Ectodermal cell (in vitro differentiated cells): Measurements from ENCODE around the gene SMIM41.

ENCODE experiments used
- H3K27ac ChIP-seq: 2 replicates; pipeline ENCODE4 v1.7.0; 2013; ENCODE audit warnings: mild to moderate bottlenecking, low read depth, low read length; ENCODE audit not compliant: insufficient read depth, poor library complexity, severe bottlenecking
- H3K27me3 ChIP-seq: 2 replicates; pipeline ENCODE4 v1.7.0; 2013; ENCODE audit warnings: mild to moderate bottlenecking, low read length; ENCODE audit not compliant: insufficient read depth, control insufficient read depth, poor library complexity, severe bottlenecking
- H3K36me3 ChIP-seq: one replicate; pipeline ENCODE4 v1.7.0; 2013; ENCODE audit warnings: low read length; ENCODE audit not compliant: control insufficient read depth, insufficient read depth
- H3K4me1 ChIP-seq: one replicate; pipeline ENCODE4 v1.7.0; 2013; ENCODE audit warnings: low read length; ENCODE audit not compliant: control insufficient read depth, insufficient read depth
- H3K4me3 ChIP-seq: 2 replicates; pipeline ENCODE4 v1.7.0; 2013; ENCODE audit warnings: low read depth, low read length, control low read depth; ENCODE audit not compliant: insufficient read depth
- H3K9me3 ChIP-seq: 2 replicates; pipeline ENCODE4 v1.7.0; 2013; ENCODE audit warnings: mild to moderate bottlenecking, low read length, moderate library complexity; ENCODE audit not compliant: control insufficient read depth
- WGBS, 2 experiments: methylation state at CpG; one replicate each; pipeline ENCODE4 v1.1.7; 2013; ENCODE audit warnings: missing lambda C conversion rate in 2 of 2; 5-methylcytosine and 5-hydroxymethylcytosine counted together

The SMIM41 gene

DNA sequence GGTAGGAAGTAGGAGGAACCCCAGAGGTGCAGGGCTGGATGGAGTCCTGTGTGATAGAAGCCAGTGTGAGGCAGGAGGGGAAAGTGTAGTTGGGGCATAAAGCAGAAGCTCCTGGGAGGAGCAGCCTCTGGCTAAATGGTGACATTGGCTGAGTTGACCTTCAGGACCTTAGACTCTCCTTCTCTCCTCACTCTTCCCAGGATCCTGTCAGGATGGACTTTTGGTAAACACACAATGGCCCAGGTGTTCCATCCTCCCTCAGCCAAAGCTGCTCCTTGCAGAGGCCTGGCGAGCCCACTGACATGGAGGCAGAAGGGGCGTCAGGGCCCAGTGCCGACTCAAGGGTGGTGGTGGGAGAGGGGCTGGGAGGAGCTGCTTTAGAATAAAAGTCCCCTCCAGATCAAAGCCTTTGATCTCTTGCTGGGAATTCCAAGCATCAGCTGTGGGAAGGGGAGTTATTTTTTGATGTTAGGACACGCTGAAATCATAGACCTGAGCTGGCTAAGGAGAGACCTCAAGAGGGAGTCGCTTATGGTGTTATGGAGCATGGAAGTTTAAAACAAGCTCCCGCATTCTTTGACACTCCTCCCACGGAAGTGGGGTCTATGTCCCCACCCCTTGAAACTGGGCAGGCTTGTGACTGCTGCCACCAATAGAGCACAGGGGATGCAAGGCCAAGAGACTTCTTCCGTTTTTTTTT, 44.1 kb downstream of the SMIM41 start:
- no peaks in the 10 kb centered on the region for H3K36me3 ChIP-seq
- no peak overlapping the region for H3K27ac ChIP-seq
- no peak overlapping the region for H3K4me3 ChIP-seq
- WGBS, 2 experiments = 56 to 62% methylated on average over 8 of the region's 8 CpGs
- H3K27me3 ChIP-seq = no peaks in the 10 kb centered on the region
- no peaks in the 10 kb centered on the region for H3K9me3 ChIP-seq
- H3K4me1 ChIP-seq = peaks cover 22% of the 10 kb centered on the region

DNA sequence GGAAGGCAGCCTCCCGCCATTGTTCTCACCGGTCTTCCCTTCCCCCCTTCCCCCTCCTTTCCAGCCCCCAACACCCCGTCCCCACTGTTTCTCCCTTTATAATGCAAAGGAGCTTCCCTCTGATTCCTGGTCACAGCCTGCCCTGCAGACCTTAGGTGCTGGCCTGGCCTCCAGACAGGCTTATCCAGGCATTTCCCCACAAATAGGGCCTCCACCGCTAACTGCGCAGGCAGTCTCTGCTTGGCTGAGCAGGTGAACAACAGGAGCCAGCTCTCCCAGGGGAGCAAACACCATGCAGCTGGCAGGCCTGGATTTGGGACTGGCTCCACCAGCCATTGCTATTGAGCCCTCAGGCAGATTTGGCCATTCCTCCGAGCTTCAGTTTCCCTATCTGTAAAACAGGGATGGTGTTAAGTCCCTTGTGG, 46.0 kb downstream of the SMIM41 start:
- H3K27me3 ChIP-seq = no peaks in the 10 kb centered on the region
- H3K4me1 ChIP-seq = peaks cover 22% of the 10 kb centered on the region
- 8 to 14% methylated on average over 6 of the region's 6 CpGs for WGBS, 2 experiments
- no peaks in the 10 kb centered on the region for H3K36me3 ChIP-seq
- H3K4me3 ChIP-seq = peak overlapping the region; percentile 3
- no peaks in the 10 kb centered on the region for H3K9me3 ChIP-seq
- no peak overlapping the region for H3K27ac ChIP-seq

DNA sequence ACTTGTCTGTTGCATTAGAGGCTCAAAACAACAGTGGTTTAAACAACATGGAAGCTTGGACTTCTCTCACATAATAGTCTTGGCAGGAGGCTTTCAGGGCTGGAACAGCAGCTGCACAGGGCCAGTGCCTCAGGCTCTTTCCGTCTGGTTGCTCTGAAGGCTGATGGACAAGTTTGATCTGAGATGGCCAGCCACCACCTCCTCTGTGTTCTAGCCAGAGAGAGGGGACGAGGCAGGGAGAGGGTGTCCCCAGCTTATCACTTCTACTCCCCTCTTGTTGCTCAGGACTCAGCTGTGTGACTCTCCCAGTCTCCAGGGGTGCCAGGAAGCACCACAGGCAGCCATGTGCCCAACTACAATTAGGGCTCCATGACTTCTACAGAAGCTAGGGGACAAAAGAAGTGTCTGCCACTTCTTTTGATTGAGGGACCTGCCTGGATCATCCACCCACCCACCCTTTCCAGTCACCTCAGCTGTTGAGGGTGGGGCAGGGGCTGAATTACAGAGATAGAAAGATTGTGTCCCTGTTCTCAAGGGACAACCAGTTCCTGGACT, 46.6 kb downstream of the SMIM41 start:
- Histone ChIP-seq H3K36me3 (no peaks in the 10 kb centered on the region), H3K27me3 (no peaks in the 10 kb centered on the region), H3K27ac (no peak overlapping the region), H3K9me3 (no peaks in the 10 kb centered on the region), H3K4me3 (peak overlapping the region; percentile 3), H3K4me1 (peaks cover 26% of the 10 kb centered on the region)
- WGBS, 2 experiments = 80 to 88% methylated on average over 2 of the region's 2 CpGs

DNA sequence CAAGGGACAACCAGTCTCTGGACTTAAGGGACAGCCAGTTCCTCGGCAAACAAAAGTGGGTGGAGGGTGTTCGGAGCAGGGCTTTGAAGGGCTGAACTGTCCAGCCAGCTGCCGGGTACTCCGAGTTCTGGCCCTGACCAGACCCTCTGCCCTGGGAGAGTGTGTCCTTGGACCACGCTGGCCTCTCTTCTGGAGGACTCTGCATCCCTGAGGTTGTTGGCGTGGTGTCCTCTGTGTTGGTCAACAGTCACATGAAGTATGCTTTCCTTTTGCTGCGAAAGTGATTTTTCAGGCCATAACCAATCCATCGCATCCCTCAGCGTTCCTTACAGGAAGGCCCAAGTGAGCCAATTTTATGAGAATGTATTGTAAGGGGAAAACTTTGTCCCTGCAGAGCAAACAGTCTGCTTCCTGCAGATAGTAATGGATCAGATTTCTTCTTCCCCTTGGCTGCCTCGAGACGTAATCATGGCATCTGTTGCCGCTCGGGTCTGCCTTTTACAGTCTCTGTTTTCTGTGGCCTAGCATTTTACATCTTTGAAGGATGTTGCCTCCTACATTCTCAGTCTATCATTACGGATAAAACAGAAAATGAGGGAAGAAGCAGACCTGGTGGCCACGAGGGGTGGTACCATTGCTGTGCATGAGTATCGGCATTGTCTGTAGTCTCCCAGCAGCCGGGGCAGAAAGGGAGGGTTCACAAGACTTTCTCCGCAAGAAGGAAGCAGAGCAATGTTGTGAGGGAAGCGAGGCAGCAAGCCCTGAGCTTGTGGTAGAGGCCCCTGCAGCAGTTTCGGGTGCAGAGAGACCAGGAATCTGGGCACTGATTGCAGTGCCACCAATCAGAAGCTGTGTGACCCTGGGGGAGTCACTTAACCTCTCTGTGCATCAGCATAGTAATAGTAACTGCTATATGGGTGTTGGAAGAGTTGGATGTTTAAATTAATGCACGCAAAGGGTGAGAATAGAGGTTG, 47.4 kb downstream of the SMIM41 start:
- H3K4me1 ChIP-seq = peaks cover 26% of the 10 kb centered on the region
- H3K4me3 ChIP-seq = no peak overlapping the region
- no peaks in the 10 kb centered on the region for H3K36me3 ChIP-seq
- 89 to 90% methylated on average over 21 of the region's 21 CpGs for WGBS, 2 experiments
- H3K9me3 ChIP-seq = no peaks in the 10 kb centered on the region
- no peaks in the 10 kb centered on the region for H3K27me3 ChIP-seq
- H3K27ac ChIP-seq = no peak overlapping the region

DNA sequence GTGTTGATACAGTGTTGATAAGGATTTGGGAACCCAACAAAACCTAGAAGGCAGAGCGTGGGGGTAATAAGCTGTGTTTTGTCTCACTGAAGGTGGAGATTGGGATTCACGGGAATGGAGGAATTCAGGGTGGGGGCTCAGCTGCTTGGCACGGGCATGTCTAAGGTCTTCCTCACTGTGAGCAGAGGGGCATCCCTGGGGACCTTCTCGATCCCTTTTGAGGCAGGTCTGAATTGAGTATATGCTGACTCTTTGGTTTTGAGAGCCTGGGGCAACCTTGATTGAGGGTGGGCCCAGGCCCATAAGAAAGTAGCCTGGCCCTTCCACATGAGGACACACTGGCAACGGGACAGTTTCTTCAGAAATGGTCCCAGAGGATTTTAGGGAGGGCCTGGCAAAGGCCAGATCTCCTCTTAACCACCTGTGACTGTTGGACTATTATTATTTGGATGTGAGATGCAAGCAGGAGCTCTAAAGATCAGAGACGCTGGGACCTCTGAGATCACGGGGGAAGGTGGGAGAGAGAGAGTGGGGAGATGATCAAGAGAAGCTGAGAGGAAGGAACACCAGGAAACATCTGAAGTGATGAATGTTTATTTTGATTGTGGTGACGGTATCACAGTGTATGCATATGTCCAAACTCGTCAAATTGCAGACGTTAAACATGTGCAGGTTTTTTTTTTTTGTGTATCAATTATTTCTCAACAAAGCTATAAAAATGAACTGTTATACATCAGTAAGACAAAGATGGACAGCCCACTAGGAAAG, 48.4 kb downstream of the SMIM41 start:
- Histone ChIP-seq H3K4me1 (peaks cover 26% of the 10 kb centered on the region), H3K36me3 (no peaks in the 10 kb centered on the region), H3K27me3 (no peaks in the 10 kb centered on the region), H3K4me3 (no peak overlapping the region), H3K27ac (no peak overlapping the region), H3K9me3 (no peaks in the 10 kb centered on the region)
- WGBS, 2 experiments = 94% methylated on average over 10 of the region's 10 CpGs

DNA sequence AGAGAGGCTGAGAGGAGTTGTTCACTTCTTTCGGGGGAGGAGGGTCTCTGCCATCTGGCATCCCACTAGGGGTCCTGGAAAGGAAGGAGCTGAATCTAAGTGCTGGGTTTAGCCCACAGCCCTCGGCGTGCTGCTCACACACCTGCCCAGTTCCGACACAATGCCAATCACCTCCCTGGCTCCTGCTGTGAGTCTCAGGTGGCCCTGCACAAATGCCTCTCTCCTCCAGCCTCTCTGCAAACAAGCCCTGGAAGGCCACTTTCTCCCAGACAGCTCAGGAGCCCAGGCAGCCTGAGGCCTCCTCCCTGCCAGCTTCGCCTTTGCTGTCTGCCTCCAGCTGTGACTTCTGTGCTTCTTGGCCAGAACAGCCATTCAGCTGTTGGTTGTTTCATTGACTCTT, 51.2 kb downstream of the SMIM41 start:
- no peaks in the 10 kb centered on the region for H3K27me3 ChIP-seq
- peaks cover 17% of the 10 kb centered on the region for H3K4me1 ChIP-seq
- H3K4me3 ChIP-seq = no peak overlapping the region
- H3K27ac ChIP-seq = no peak overlapping the region
- H3K9me3 ChIP-seq = no peaks in the 10 kb centered on the region
- H3K36me3 ChIP-seq = no peaks in the 10 kb centered on the region
- 30 to 36% methylated on average over 5 of the region's 5 CpGs for WGBS, 2 experiments

DNA sequence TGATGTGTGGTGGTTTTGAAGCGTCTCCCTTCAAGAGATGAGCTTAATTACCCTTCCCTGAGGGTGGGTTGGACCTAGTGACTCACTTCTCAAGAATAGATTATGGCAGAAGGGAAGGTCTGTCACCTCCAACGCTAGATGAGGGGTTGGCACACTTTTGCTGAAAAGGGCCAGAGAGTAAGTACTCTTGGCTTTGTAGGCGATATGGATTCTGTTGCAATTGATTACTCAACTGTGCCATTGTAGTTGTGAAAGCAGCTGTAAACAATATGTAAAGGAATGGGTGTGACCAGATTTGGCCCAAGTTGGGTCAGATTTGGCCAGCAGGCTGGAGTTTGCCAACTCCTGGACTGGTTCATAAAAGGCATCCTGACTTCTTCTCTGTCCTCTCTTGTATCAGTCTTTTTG, 53.3 kb downstream of the SMIM41 start:
- Histone ChIP-seq H3K27ac (no peak overlapping the region), H3K4me1 (peaks cover 4% of the 10 kb centered on the region), H3K27me3 (no peaks in the 10 kb centered on the region), H3K36me3 (no peaks in the 10 kb centered on the region), H3K9me3 (no peaks in the 10 kb centered on the region), H3K4me3 (no peak overlapping the region)
- 93 to 96% methylated on average over 3 of the region's 3 CpGs for WGBS, 2 experiments

DNA sequence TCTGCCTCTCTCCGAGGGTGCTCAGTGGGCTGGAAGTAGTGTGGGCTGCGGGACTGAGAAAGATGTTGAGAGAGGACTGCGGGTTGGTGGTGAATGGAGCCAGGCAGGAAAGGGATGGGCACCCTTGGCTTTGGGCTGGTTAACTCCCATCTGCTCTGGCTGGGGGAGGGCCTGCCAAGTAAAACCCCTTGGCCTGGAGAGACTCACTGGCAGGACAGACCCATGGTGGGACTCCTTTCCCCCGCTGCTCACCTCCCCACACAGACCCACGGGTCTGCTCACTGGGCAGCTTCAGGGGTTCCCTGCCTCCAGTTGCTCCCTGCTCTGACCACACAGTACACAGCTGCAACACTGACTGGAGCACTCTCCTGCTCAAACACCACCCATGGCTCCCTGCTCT, 58.2 kb downstream of the SMIM41 start:
- H3K36me3 ChIP-seq = no peaks in the 10 kb centered on the region
- H3K27me3 ChIP-seq = no peaks in the 10 kb centered on the region
- H3K4me3 ChIP-seq = no peak overlapping the region
- H3K27ac ChIP-seq = no peak overlapping the region
- H3K4me1 ChIP-seq = peaks cover 22% of the 10 kb centered on the region
- H3K9me3 ChIP-seq = no peaks in the 10 kb centered on the region
- 93 to 94% methylated on average over 5 of the region's 5 CpGs for WGBS, 2 experiments

DNA sequence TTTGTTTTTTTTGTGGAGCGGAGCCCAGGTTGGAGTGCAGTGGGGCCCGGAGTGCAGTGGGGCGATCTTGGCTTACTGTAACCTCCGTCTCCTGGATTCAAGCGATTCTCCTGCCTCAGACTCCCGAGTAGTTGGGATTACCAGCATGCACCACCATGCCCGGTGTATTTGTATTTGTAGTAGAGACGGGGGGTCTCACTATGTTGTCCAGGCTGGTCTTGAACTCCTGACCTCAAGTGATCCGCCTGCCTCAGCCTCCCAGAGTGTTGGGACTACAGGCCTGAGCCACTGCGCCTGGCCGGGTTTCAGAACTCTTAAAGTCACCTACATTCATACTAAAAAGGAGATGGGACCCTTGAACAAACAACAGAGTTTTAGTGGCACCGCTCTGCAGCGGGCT, 59.6 kb downstream of the SMIM41 start:
- Histone ChIP-seq H3K36me3 (no peaks in the 10 kb centered on the region), H3K27ac (no peak overlapping the region), H3K4me1 (peaks cover 24% of the 10 kb centered on the region), H3K9me3 (no peaks in the 10 kb centered on the region), H3K4me3 (no peak overlapping the region), H3K27me3 (no peaks in the 10 kb centered on the region)
- WGBS, 2 experiments = 89 to 91% methylated on average over 13 of the region's 13 CpGs
